Hepatocyte (in vitro differentiated cells): Measurements from ENCODE around the gene MAPRE3. TPM values are rescaled to one million over a fixed set of nuclear protein-coding genes. Genes with fewer than 3 reads are reported as not detected.

ENCODE experiments used
- DNase-seq: peaks from one replicate; pipeline ENCODE4 v3.0.0-alpha.2; 2016; ENCODE audit warnings: low spot score
- H2AFZ ChIP-seq: fragments of 200-600 bp; sonication (generic); 2 replicates; pipeline ENCODE4 v1.6.0; 2016; ENCODE audit warnings: antibody characterized with exemption, mild to moderate bottlenecking
- H3K27ac ChIP-seq: fragments of 200-600 bp; sonication (generic); 2 replicates; pipeline ENCODE4 v1.5.1; 2016; ENCODE audit warnings: mild to moderate bottlenecking
- H3K27me3 ChIP-seq: fragments of 200-600 bp; sonication (generic); 2 replicates; pipeline ENCODE4 v1.6.1; 2016
- H3K36me3 ChIP-seq: fragments of 200-600 bp; sonication (generic); replicated peaks from 2 replicates; pipeline ENCODE4 v1.5.1; 2016; ENCODE audit warnings: low read depth; ENCODE audit not compliant: insufficient read depth
- H3K4me1 ChIP-seq: fragments of 200-600 bp; sonication (generic); 2 replicates; pipeline ENCODE4 v1.5.1; 2016; ENCODE audit warnings: mild to moderate bottlenecking, moderate library complexity; ENCODE audit not compliant: insufficient read depth
- H3K4me2 ChIP-seq: fragments of 200-600 bp; sonication (generic); 2 replicates; pipeline ENCODE4 v1.6.0; 2016
- H3K4me3 ChIP-seq: fragments of 200-600 bp; sonication (generic); 2 replicates; pipeline ENCODE4 v1.5.1; 2016; ENCODE audit warnings: mild to moderate bottlenecking
- H3K79me2 ChIP-seq: fragments of 200-600 bp; sonication (generic); 2 replicates; pipeline ENCODE4 v1.6.0; 2017; ENCODE audit warnings: mild to moderate bottlenecking
- H3K9me2 ChIP-seq: fragments of 200-600 bp; sonication (generic); replicated peaks from 2 replicates; pipeline ENCODE4 v1.6.0; 2017; ENCODE audit warnings: mild to moderate bottlenecking; ENCODE audit not compliant: insufficient read depth
- H3K9me3 ChIP-seq: fragments of 200-600 bp; sonication (generic); 2 replicates; pipeline ENCODE4 v1.5.1; 2016; ENCODE audit warnings: low read depth, mild to moderate bottlenecking
- H4K20me1 ChIP-seq: fragments of 200-600 bp; sonication (generic); 2 replicates; pipeline ENCODE4 v1.6.0; 2016; ENCODE audit warnings: mild to moderate bottlenecking; ENCODE audit not compliant: insufficient read depth, poor library complexity, severe bottlenecking
- CTCF ChIP-seq: fragments of 200-600 bp; sonication (generic); IDR thresholded peaks from 2 replicates; pipeline ENCODE4 v1.5.1; 2016; ENCODE audit warnings: antibody characterized with exemption, mild to moderate bottlenecking; ENCODE audit not compliant: poor library complexity
- EZH2 ChIP-seq: fragments of 200-600 bp; sonication (generic); IDR thresholded peaks from 2 replicates; pipeline ENCODE4 v1.6.1; 2016; ENCODE audit warnings: antibody characterized with exemption, mild to moderate bottlenecking, borderline replicate concordance
- EZH2phosphoT487 ChIP-seq: fragments of 200-600 bp; sonication (generic); IDR thresholded peaks from one replicate; pipeline ENCODE4 v1.6.1; 2018; ENCODE audit warnings: antibody characterized with exemption, mild to moderate bottlenecking, low read depth, moderate library complexity; ENCODE audit not compliant: unreplicated experiment, severe bottlenecking
- WGBS: methylation state at CpG from one replicate; pipeline ENCODE4 v1.1.6; 2016; ENCODE audit warnings: low lambda C conversion rate; ENCODE audit errors: missing lambda C conversion rate; 5-methylcytosine and 5-hydroxymethylcytosine counted together
- polyA plus RNA-seq: library from polyadenylated mRNA; unstranded; fragments of >200 nt; fragmentation: Nextera tagmentation; extraction: Ambion mirVana; gene quantifications from 2 replicates; pipeline ENCODE4 v1.2.1, GENCODE V29; 2016
- total RNA-seq: library from RNA; depleted of rRNA; stranded (reverse); fragments of >200 nt; gene quantifications from 2 replicates; pipeline ENCODE4 v1.2.3, GENCODE V29; 2014

Gene MAPRE3
- total and polyA plus RNA-seq, 2 experiments from 2014 or later, result 8.6 to 23.6 TPM

GRCh38 chr2:26941486-26941885 is 29.0 kb upstream of the MAPRE3 start:
- H3K9me3 ChIP-seq, result no peaks in the 10 kb centered on the region
- H3K27ac ChIP-seq, result no peak overlapping the region
- H2AFZ ChIP-seq, result no peak overlapping the region
- H3K4me1 ChIP-seq, result no peaks in the 10 kb centered on the region
- DNase-seq, result no peak
- 73% methylated on average over 3 of the region's 3 CpGs for WGBS
- no peaks in the 10 kb centered on the region for H3K9me2 ChIP-seq
- H3K79me2 ChIP-seq, result no peaks in the 10 kb centered on the region
- H3K4me3 ChIP-seq, result no peak overlapping the region
- TF ChIP-seq EZH2 (no peak), EZH2phosphoT487 (no peak), CTCF (no peak)
- H3K4me2 ChIP-seq, result no peak overlapping the region
- H4K20me1 ChIP-seq, result no peaks in the 10 kb centered on the region
- peaks cover 8% of the 10 kb centered on the region for H3K27me3 ChIP-seq
- no peaks in the 10 kb centered on the region for H3K36me3 ChIP-seq

GRCh38 chr2:26942543-26943295 is 27.7 kb upstream of the MAPRE3 start:
- peak; percentile 80 for DNase-seq
- Histone ChIP-seq H3K36me3 (no peaks in the 10 kb centered on the region), H3K4me2 (no peak overlapping the region), H2AFZ (no peak overlapping the region), H3K27me3 (peaks cover 8% of the 10 kb centered on the region), H4K20me1 (no peaks in the 10 kb centered on the region), H3K9me2 (no peaks in the 10 kb centered on the region), H3K4me3 (no peak overlapping the region), H3K27ac (no peak overlapping the region), H3K4me1 (no peaks in the 10 kb centered on the region), H3K79me2 (no peaks in the 10 kb centered on the region), H3K9me3 (no peaks in the 10 kb centered on the region)
- TF ChIP-seq CTCF (peak; percentile 83), EZH2 (no peak), EZH2phosphoT487 (no peak)
- 19% methylated on average over 28 of the region's 28 CpGs for WGBS

GRCh38 chr2:26945991-26946750 is 24.3 kb upstream of the MAPRE3 start:
- no peaks in the 10 kb centered on the region for H3K9me3 ChIP-seq
- H3K79me2 ChIP-seq, result no peaks in the 10 kb centered on the region
- WGBS, result 86% methylated on average over 12 of the region's 12 CpGs
- H3K4me3 ChIP-seq, result no peak overlapping the region
- H3K4me1 ChIP-seq, result no peaks in the 10 kb centered on the region
- H3K36me3 ChIP-seq, result no peaks in the 10 kb centered on the region
- peaks cover 8% of the 10 kb centered on the region for H3K27me3 ChIP-seq
- no peaks in the 10 kb centered on the region for H3K9me2 ChIP-seq
- H4K20me1 ChIP-seq, result no peaks in the 10 kb centered on the region
- no peak overlapping the region for H3K27ac ChIP-seq
- no peak overlapping the region for H3K4me2 ChIP-seq
- H2AFZ ChIP-seq, result no peak overlapping the region
- DNase-seq, result no peak
- TF ChIP-seq EZH2phosphoT487 (no peak), EZH2 (no peak), CTCF (no peak)
